Chondrocyte (in vitro differentiated cells): ENCODE data around the gene CALY. TPM values are rescaled to one million over a fixed set of nuclear protein-coding genes. Genes with fewer than 3 reads are reported as not detected.
A peak's percentile ranks its signal among the peaks of the same experiment; 100 is the strongest.

Experiments used
- microRNA-seq: library from miRNA; unstranded; fragments of <30 nt; microRNA quantifications from one replicate; pipeline ENCODE4 v1.2.0, GENCODE V29; 2020; ENCODE audit warnings: borderline number of aligned reads
- total RNA-seq: library from RNA; stranded (reverse); gene quantifications from 3 replicates; pipeline ENCODE4 v1.2.1, GENCODE V29; 2021

CALY gene
- total RNA-seq, 1 donor from 2014 or later, result 8.9 TPM

Small RNAs within 50 kb of the gene (microRNA-seq; reads per million reads assigned to microRNA genes)
- 5.5 reads per million, percentile 4 among the genes with 10 or more reads in this experiment for gene MIR3944

Other genes starting within 250 kb of the CALY start
- gene ADGRA1, start 249.0 kb downstream of the CALY start, total RNA-seq, result not detected in 3 replicates
- 0.24 to 0.72 TPM (median 0.55 TPM) in 3 replicates for gene KNDC1, start 176.7 kb downstream of the CALY start, total RNA-seq
- gene UTF1, start 106.7 kb downstream of the CALY start, total RNA-seq, result not detected in 3 replicates
- not detected in 3 replicates for gene VENTX, start 99.0 kb downstream of the CALY start, total RNA-seq
- 1.3 to 3.2 TPM (median 2.3 TPM) in 3 replicates for gene ADAM8, start 60.0 kb downstream of the CALY start, total RNA-seq
- 53.2 to 56.2 TPM (median 54.9 TPM) in 3 replicates for gene TUBGCP2, start 28.0 kb downstream of the CALY start, total RNA-seq
- 25.6 to 33.0 TPM (median 32.7 TPM) in 3 replicates for gene ZNF511, start 28.0 kb downstream of the CALY start, total RNA-seq
- gene PRAP1, start 10.5 kb upstream of the CALY start, total RNA-seq, result not detected in 3 replicates
- gene FUOM, start 21.1 kb upstream of the CALY start, total RNA-seq, result 29.9 to 34.4 TPM (median 32.2 TPM) in 3 replicates
- 57.6 to 67.8 TPM (median 58.9 TPM) in 3 replicates for gene ECHS1, start 36.5 kb upstream of the CALY start, total RNA-seq
- 5.9 to 7.6 TPM (median 6.3 TPM) in 3 replicates for gene PAOX, start 42.4 kb upstream of the CALY start, total RNA-seq
- gene MTG1, start 57.3 kb upstream of the CALY start, total RNA-seq, result 33.2 to 53.0 TPM (median 36.7 TPM) in 3 replicates
- 2.4 to 7.3 TPM (median 6.5 TPM) in 3 replicates for gene SPRN, start 87.7 kb upstream of the CALY start, total RNA-seq
- 2.2 to 6.6 TPM (median 2.4 TPM) in 3 replicates for gene SCART1, start 117.0 kb upstream of the CALY start, total RNA-seq
- 2.7 to 6.3 TPM (median 2.7 TPM) in 3 replicates for gene CYP2E1, start 190.5 kb upstream of the CALY start, total RNA-seq
- 0.27 TPM in 1 of 3 replicates, not detected in the others for gene SYCE1, start 228.7 kb upstream of the CALY start, total RNA-seq